ENCODE results near the gene PLCH2.

DNA sequence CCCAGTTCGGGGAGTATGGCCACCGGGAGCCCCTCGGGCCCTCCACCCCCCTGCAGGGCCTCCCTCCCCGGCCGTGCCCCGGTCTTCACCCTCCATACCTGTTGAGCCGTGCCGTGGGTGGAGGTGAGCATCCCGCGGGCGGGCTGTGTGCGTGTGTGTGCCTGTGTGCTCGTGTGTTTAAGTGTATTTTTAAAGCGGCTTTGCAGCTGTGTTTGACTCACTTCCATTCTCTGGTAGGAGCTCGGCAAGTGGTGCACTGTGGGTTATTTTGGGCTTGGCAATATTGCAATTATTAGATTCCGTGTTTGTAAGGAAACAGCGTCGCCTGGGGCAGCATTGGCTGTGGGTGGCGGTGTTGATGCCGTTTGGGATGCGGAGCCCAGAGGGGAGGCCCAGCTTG lies 20.3 kb upstream of the PLCH2 start:
- TF ChIP-seq CREB1 (IDR thresholded peaks at IDR 0.05) (no peak), CREB1 (CRISPR knock-in tag; IDR thresholded peaks at IDR 0.05) (no peak), NCOA1 (IDR thresholded peaks at IDR 0.05; ENCODE audit: low read depth) (no peak), PRPF4 (IDR thresholded peaks at IDR 0.05; ENCODE audit: insufficient read depth, low read depth, low read length, poor library complexity, severe bottlenecking) (no peak), ZNF197 (CRISPR knock-in tag; IDR thresholded peaks at IDR 0.05; ENCODE audit: low read depth) (no peak), PBX2 (CRISPR knock-in tag; IDR thresholded peaks at IDR 0.05; ENCODE audit: low read depth) (no peak), PBX2 (tag; conservative IDR thresholded peaks at IDR 0.05; ENCODE audit: low read depth) (no peak)
- TF ChIP-seq, protein P1, sequence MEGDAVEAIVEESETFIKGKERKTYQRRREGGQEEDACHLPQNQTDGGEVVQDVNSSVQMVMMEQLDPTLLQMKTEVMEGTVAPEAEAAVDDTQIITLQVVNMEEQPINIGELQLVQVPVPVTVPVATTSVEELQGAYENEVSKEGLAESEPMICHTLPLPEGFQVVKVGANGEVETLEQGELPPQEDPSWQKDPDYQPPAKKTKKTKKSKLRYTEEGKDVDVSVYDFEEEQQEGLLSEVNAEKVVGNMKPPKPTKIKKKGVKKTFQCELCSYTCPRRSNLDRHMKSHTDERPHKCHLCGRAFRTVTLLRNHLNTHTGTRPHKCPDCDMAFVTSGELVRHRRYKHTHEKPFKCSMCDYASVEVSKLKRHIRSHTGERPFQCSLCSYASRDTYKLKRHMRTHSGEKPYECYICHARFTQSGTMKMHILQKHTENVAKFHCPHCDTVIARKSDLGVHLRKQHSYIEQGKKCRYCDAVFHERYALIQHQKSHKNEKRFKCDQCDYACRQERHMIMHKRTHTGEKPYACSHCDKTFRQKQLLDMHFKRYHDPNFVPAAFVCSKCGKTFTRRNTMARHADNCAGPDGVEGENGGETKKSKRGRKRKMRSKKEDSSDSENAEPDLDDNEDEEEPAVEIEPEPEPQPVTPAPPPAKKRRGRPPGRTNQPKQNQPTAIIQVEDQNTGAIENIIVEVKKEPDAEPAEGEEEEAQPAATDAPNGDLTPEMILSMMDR (IDR thresholded peaks at IDR 0.05 in 2 of 3, conservative IDR thresholded peaks at IDR 0.05 in 1 of 3; ENCODE audit: insufficient read depth in 2 of 3, low read depth in 1 of 3, low read length in 3 of 3) = no peak
